ENCODE results near the gene LONRF2. TPM values are rescaled to one million over a fixed set of nuclear protein-coding genes. Genes with fewer than 3 reads are reported as not detected.

The LONRF2 gene
- total and polyA plus RNA-seq, 2 of the 13 experiments (the other 11 are each of a cell fraction or from before 2014, with no cell fraction given) = not detected

DNA sequence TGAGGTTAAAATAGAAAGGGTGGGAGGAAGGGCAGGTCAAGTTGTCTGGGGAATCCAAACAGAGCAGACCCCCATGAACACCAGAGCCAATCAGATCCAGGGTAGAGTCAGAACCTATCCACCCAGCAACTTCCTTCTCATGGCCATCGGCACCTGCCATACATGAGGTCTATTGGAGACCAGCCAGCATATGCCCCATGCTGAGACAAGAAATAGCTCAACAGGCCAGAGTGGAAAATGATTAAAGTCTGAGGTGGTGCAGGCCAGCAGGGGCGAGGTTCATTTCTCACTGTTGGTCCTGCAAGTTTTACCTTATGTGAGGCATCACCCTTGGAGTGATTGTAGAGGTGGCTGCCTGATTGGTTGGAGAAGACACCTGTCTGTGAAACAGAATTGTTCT, 89.2 kb downstream of the LONRF2 start (continued):
- TF ChIP-seq, protein P1, sequence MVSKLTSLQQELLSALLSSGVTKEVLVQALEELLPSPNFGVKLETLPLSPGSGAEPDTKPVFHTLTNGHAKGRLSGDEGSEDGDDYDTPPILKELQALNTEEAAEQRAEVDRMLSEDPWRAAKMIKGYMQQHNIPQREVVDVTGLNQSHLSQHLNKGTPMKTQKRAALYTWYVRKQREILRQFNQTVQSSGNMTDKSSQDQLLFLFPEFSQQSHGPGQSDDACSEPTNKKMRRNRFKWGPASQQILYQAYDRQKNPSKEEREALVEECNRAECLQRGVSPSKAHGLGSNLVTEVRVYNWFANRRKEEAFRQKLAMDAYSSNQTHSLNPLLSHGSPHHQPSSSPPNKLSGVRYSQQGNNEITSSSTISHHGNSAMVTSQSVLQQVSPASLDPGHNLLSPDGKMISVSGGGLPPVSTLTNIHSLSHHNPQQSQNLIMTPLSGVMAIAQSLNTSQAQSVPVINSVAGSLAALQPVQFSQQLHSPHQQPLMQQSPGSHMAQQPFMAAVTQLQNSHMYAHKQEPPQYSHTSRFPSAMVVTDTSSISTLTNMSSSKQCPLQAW (CRISPR knock-in tag; IDR thresholded peaks at IDR 0.05) = no peak
- TF ChIP-seq ZNF564 (CRISPR knock-in tag; IDR thresholded peaks at IDR 0.05) (no peak), MIER3 (CRISPR knock-in tag; IDR thresholded peaks at IDR 0.05; ENCODE audit: borderline replicate concordance) (no peak), ZNF256 (CRISPR knock-in tag; conservative IDR thresholded peaks at IDR 0.05) (no peak), NAIF1 (CRISPR knock-in tag; IDR thresholded peaks at IDR 0.05; ENCODE audit: borderline replicate concordance) (no peak)
- TF ChIP-seq, protein P2, sequence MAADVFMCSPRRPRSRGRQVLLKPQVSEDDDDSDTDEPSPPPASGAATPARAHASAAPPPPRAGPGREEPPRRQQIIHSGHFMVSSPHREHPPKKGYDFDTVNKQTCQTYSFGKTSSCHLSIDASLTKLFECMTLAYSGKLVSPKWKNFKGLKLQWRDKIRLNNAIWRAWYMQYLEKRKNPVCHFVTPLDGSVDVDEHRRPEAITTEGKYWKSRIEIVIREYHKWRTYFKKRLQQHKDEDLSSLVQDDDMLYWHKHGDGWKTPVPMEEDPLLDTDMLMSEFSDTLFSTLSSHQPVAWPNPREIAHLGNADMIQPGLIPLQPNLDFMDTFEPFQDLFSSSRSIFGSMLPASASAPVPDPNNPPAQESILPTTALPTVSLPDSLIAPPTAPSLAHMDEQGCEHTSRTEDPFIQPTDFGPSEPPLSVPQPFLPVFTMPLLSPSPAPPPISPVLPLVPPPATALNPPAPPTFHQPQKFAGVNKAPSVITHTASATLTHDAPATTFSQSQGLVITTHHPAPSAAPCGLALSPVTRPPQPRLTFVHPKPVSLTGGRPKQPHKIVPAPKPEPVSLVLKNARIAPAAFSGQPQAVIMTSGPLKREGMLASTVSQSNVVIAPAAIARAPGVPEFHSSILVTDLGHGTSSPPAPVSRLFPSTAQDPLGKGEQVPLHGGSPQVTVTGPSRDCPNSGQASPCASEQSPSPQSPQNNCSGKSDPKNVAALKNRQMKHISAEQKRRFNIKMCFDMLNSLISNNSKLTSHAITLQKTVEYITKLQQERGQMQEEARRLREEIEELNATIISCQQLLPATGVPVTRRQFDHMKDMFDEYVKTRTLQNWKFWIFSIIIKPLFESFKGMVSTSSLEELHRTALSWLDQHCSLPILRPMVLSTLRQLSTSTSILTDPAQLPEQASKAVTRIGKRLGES (CRISPR knock-in tag; IDR thresholded peaks at IDR 0.05; ENCODE audit: borderline replicate concordance) = no peak

DNA sequence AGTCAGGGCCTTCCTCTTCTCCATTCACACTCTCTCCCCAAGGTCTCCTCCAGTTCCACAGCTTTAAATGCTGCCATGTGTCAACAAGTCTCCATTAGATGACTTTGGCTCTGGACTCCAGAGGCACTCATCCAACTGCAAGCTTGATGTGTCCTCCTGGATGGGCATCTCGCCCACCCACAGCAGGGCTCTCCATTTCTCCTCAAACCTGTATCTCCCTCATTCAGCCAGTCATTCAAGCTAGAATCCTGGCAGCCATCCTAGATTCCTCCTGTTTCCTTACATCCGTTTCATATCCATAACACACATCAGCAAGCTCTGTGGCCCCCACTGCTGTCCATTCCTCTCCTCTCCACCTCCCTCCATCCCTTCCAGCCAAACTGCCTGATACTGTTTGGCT, 91.5 kb downstream of the LONRF2 start:
- no peaks in the 10 kb centered on the region for H3K79me2 ChIP-seq (ENCODE audit: insufficient read depth, low read length)
- H3K27me3 ChIP-seq (ENCODE audit: control insufficient read depth in 1 of 2, insufficient read depth in 2 of 2, low read length in 2 of 2) = peaks cover 0 to 5% of the 10 kb centered on the region in 2 experiments; a peak in 2 of 5 replicates
- no peak for DNase-seq (ENCODE audit: low spot score)
- intact Hi-C loops (cut with micrococcal nuclease; ENCODE audit: unreplicated experiment) (no loop called here), in situ Hi-C loops (cut with HindIII; ENCODE audit: extremely low pct_ligation_motif_present, low pct_unique_long_range_greater_than_20kb) (no loop called here)
- FAIRE-seq = no peak
- ATAC-seq = no peak
- H3K9me3 ChIP-seq (ENCODE audit: low read length) = no peaks in the 10 kb centered on the region
- no peak overlapping the region for H3K4me2 ChIP-seq (ENCODE audit: low read depth, low read length)
- H3K4me1 ChIP-seq (ENCODE audit: insufficient read depth, low read length) = no peaks in the 10 kb centered on the region
- CTCF ChIA-PET (ENCODE audit: low intra/inter-chr PET ratio, low total read pairs) = no interaction called here
- H3K9ac ChIP-seq (ENCODE audit: insufficient read depth, low read depth, low read length) = no peak overlapping the region
- H3K4me3 ChIP-seq (replicated peaks in 1 of 3; ENCODE audit: insufficient read depth in 1 of 3, low read depth in 2 of 3, low read length in 3 of 3) = no peak overlapping the region
- BruUV-seq (replicated peaks) = no TSS peak
- H4K20me1 ChIP-seq (ENCODE audit: insufficient read depth, low read length) = no peaks in the 10 kb centered on the region
- no peak overlapping the region for H3K27ac ChIP-seq (ENCODE audit: extremely low read length, insufficient read depth, low read length)
- no peaks in the 10 kb centered on the region for H3K36me3 ChIP-seq (replicated peaks in 1 of 2; ENCODE audit: control insufficient read depth in 1 of 2, insufficient read depth in 2 of 2, low read length in 2 of 2)
- no peak overlapping the region for H2AFZ ChIP-seq (ENCODE audit: low read length)
- 11% methylated on average over 2 of the region's 2 CpGs for WGBS (ENCODE audit: low lambda C conversion rate)
- POLR2A ChIA-PET = no interaction called here
- TF ChIP-seq, protein P3, sequence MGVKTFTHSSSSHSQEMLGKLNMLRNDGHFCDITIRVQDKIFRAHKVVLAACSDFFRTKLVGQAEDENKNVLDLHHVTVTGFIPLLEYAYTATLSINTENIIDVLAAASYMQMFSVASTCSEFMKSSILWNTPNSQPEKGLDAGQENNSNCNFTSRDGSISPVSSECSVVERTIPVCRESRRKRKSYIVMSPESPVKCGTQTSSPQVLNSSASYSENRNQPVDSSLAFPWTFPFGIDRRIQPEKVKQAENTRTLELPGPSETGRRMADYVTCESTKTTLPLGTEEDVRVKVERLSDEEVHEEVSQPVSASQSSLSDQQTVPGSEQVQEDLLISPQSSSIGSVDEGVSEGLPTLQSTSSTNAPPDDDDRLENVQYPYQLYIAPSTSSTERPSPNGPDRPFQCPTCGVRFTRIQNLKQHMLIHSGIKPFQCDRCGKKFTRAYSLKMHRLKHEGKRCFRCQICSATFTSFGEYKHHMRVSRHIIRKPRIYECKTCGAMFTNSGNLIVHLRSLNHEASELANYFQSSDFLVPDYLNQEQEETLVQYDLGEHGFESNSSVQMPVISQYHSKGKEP (CRISPR knock-in tag; IDR thresholded peaks at IDR 0.05) = no peak
- no peak for TF ChIP-seq ZNF839 (CRISPR knock-in tag; IDR thresholded peaks at IDR 0.05; ENCODE audit: borderline replicate concordance)
- TF ChIP-seq, protein P4, sequence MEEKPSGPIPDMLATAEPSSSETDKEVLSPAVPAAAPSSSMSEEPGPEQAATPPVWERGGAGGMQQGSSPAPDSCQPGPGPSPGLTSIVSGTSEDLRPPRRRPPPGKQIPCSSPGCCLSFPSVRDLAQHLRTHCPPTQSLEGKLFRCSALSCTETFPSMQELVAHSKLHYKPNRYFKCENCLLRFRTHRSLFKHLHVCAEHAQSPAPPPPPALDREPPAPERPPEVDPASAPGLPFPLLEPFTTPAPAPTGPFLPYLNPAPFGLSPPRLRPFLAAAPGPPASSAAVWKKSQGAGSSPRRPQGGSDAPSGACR (CRISPR knock-in tag; IDR thresholded peaks at IDR 0.05) = no peak
- TF ChIP-seq AGO1 (IDR thresholded peaks at IDR 0.05; ENCODE audit: low read depth, low read length, poor library complexity, severe bottlenecking) = no peak
- TF ChIP-seq FOXM1 (CRISPR knock-in tag; IDR thresholded peaks at IDR 0.05) = no peak
- TF ChIP-seq SMARCC2 (IDR thresholded peaks at IDR 0.05) = no peak
- no peak for TF ChIP-seq ZMYM2 (CRISPR knock-in tag; IDR thresholded peaks at IDR 0.05)
- TF ChIP-seq, protein P5, sequence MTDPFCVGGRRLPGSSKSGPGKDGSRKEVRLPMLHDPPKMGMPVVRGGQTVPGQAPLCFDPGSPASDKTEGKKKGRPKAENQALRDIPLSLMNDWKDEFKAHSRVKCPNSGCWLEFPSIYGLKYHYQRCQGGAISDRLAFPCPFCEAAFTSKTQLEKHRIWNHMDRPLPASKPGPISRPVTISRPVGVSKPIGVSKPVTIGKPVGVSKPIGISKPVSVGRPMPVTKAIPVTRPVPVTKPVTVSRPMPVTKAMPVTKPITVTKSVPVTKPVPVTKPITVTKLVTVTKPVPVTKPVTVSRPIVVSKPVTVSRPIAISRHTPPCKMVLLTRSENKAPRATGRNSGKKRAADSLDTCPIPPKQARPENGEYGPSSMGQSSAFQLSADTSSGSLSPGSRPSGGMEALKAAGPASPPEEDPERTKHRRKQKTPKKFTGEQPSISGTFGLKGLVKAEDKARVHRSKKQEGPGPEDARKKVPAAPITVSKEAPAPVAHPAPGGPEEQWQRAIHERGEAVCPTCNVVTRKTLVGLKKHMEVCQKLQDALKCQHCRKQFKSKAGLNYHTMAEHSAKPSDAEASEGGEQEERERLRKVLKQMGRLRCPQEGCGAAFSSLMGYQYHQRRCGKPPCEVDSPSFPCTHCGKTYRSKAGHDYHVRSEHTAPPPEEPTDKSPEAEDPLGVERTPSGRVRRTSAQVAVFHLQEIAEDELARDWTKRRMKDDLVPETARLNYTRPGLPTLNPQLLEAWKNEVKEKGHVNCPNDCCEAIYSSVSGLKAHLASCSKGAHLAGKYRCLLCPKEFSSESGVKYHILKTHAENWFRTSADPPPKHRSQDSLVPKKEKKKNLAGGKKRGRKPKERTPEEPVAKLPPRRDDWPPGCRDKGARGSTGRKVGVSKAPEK (CRISPR knock-in tag; IDR thresholded peaks at IDR 0.05; ENCODE audit: borderline replicate concordance) = no peak
